Measurements from ENCODE around the gene ARL2BP.
"Not testable (repeated sequence)": the region's sequence is repeated elsewhere in the genome, so short reads cannot be mapped to it uniquely, and the experiment has no call there.

ARL2BP gene

GRCh38 chr16:57244767-57245471, at the start of gene ARL2BP:
Gene ARL2BP, plus strand, starts transcription at chr16:57245259. Its CDS starts 109 bp downstream, at chr16:57245368.
- Mint-ChIP-seq H3K4me1 (peaks cover 33% of the 10 kb centered on the region), H3K4me3 (peak within 1 kb of the TSS; percentile 85), H3K36me3 (peaks cover 10% of the 10 kb centered on the region), H3K27ac (peak within 1 kb of the TSS; percentile 77), H3K27me3 (no peaks in the 10 kb centered on the region), H3K9me3 (no peaks in the 10 kb centered on the region)
- ATAC-seq = peak; percentile 99

DNA sequence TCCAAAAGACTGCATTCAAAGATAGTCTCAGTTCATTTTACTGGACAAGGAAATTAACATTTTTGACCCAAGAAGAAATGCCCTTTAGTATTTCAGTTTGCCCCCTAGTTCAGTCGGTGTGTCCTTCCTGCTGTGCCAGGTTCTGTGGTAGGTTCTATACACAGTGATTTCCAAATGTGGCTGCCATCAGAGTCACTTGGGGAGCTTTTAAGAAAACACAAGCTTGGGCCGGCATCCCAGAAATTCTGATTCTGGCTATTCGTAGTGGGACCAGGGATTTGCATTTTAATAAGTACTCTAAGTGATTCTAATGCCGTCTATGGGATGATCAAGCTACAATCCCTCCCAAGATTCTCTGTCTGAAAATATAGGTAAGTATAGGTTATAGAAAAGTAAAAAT, 48.8 kb upstream of the ARL2BP start:
- no peak for ATAC-seq
- Mint-ChIP-seq H3K9me3 (no peaks in the 10 kb centered on the region), H3K4me1 (peaks cover 31% of the 10 kb centered on the region), H3K36me3 (peaks cover 17% of the 10 kb centered on the region), H3K4me3 (no peak overlapping the region), H3K27ac (no peak overlapping the region), H3K27me3 (no peaks in the 10 kb centered on the region)

DNA sequence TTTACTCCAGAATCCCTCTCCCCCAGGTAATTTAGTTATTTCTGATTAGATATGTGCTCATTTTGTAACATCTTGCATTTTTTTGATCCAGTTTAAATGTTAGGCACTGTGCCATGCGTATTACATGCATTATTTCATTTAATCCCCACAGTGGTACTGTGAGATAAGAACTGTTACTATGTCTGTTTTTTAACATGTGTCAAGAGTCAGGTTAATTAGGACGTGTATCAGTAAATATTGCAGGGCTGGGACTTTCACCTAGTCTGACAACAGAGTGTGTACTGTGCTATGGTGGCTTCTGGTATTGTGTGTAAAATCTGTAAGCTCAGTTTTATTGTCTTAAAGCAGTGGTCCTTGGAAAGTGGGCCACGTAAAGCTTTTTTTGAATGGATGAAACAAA, 48.3 kb upstream of the ARL2BP start:
- Mint-ChIP-seq H3K9me3 (no peaks in the 10 kb centered on the region), H3K27ac (no peak overlapping the region), H3K4me3 (no peak overlapping the region), H3K27me3 (no peaks in the 10 kb centered on the region), H3K36me3 (peaks cover 17% of the 10 kb centered on the region), H3K4me1 (peaks cover 30% of the 10 kb centered on the region)
- no peak for ATAC-seq

DNA sequence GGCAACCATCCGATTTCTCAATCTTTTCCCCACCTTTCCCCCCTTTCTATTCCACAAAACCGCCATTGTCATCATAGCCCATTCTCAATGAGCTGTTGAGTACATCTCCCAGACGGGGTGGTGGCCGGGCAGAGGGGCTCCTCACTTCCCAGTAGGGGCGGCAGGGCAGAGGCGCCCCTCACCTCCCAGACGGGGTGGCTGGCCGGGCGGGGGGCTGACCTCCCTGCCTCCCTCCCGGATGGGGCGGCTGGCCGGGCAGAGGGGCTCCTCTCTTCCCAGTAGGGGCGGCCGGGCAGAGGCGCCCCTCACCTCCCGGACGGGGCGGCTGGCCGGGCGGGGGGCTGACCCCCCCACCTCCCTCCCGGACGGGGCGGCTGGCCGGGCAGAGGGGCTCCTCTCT, 44.7 kb upstream of the ARL2BP start:
- not testable (repeated sequence) for H3K27ac Mint-ChIP-seq, H3K4me3 Mint-ChIP-seq, ATAC-seq, H3K27me3 Mint-ChIP-seq, H3K9me3 Mint-ChIP-seq
- peaks cover 12% of the 10 kb centered on the region for H3K4me1 Mint-ChIP-seq
- H3K36me3 Mint-ChIP-seq = peaks cover 17% of the 10 kb centered on the region

- H3K4me3 Mint-ChIP-seq, H3K27me3 Mint-ChIP-seq, H3K9me3 Mint-ChIP-seq, H3K27ac Mint-ChIP-seq, ATAC-seq: not testable (repeated sequence)
- Mint-ChIP-seq H3K36me3 (peaks cover 20% of the 10 kb centered on the region), H3K4me1 (peaks cover 12% of the 10 kb centered on the region)
Observed at GRCh38 chr16:57200926-57201325, 44.1 kb upstream of the ARL2BP start.

DNA sequence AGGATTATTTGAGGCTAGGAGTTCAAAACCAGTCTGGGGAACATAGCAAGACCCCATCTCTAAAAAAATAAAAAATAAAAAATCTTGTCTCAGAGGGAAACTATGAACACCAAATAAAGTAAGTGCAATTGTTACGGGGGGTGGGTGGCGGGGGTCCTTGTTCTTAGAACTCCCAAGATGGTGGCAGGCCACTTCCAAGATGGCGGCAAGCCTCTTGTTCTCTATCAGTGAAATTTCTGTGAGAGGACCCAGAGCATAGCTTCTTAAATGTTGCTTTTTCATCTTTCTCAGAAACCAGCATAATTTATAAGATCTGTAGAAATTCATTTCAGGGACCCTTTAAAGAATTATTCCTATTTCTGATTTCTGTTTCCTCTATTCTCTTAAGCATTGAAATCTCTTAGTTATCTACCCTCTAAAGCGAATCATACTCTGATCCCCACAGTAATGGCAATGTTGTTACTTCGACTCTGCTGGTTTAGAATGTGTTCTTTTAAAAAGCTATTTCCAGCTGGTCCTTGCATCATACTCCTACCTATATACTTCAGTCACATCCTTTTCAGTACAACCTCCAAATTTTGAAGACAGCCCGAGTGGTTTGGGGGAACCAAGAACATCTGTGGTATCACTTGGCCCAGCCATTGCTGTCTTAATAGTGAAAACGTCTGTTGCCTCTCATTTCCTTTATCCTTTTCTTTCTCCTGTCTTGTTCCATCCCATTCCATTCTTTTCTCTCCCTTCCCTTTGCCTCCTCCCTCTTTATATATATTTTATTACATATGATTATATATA, 42.8 kb upstream of the ARL2BP start:
- no peak overlapping the region for H3K27ac Mint-ChIP-seq

GRCh38 chr16:57203451-57203850, 41.6 kb upstream of the ARL2BP start:
- no peak for ATAC-seq
- H3K4me1 Mint-ChIP-seq = peaks cover 3% of the 10 kb centered on the region
- H3K9me3 Mint-ChIP-seq = no peaks in the 10 kb centered on the region
- peaks cover 30% of the 10 kb centered on the region for H3K36me3 Mint-ChIP-seq
- H3K4me3 Mint-ChIP-seq = no peak overlapping the region
- H3K27ac Mint-ChIP-seq = no peak overlapping the region
- no peaks in the 10 kb centered on the region for H3K27me3 Mint-ChIP-seq

More for the DNA sequence above, 42.8 kb upstream of the ARL2BP start:
- H3K36me3 Mint-ChIP-seq = peaks cover 24% of the 10 kb centered on the region
- peaks cover 5% of the 10 kb centered on the region for H3K4me1 Mint-ChIP-seq
- no peak for ATAC-seq
- no peak overlapping the region for H3K4me3 Mint-ChIP-seq
- H3K9me3 Mint-ChIP-seq = no peaks in the 10 kb centered on the region
- no peaks in the 10 kb centered on the region for H3K27me3 Mint-ChIP-seq

DNA sequence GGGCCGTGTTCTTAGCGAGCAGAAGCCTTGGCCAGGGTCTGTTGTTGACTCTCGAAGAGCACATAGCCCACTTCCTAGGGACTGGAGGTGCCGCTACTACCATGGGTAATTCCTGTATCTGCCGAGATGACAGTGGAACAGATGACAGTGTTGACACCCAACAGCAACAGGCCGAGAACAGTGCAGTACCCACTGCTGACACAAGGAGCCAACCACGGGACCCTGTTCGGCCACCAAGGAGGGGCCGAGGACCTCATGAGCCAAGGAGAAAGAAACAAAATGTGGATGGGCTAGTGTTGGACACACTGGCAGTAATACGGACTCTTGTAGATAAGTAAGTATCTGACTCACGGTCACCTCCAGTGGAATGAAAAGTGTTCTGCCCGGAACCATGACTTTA, 40.4 kb upstream of the ARL2BP start:
- H3K36me3 Mint-ChIP-seq = peaks cover 29% of the 10 kb centered on the region

GRCh38 chr16:57208926-57209325, 36.1 kb upstream of the ARL2BP start:
- no peaks in the 10 kb centered on the region for H3K27me3 Mint-ChIP-seq
- no peaks in the 10 kb centered on the region for H3K9me3 Mint-ChIP-seq
- no peak overlapping the region for H3K27ac Mint-ChIP-seq
- H3K4me3 Mint-ChIP-seq = no peak overlapping the region
- H3K36me3 Mint-ChIP-seq = peaks cover 58% of the 10 kb centered on the region
- no peak for ATAC-seq
- H3K4me1 Mint-ChIP-seq = peaks cover 6% of the 10 kb centered on the region

More for the DNA sequence above, 40.4 kb upstream of the ARL2BP start:
- Mint-ChIP-seq H3K4me1 (no peaks in the 10 kb centered on the region), H3K27me3 (no peaks in the 10 kb centered on the region), H3K4me3 (no peak overlapping the region), H3K27ac (no peak overlapping the region), H3K9me3 (no peaks in the 10 kb centered on the region)
- ATAC-seq = no peak

DNA sequence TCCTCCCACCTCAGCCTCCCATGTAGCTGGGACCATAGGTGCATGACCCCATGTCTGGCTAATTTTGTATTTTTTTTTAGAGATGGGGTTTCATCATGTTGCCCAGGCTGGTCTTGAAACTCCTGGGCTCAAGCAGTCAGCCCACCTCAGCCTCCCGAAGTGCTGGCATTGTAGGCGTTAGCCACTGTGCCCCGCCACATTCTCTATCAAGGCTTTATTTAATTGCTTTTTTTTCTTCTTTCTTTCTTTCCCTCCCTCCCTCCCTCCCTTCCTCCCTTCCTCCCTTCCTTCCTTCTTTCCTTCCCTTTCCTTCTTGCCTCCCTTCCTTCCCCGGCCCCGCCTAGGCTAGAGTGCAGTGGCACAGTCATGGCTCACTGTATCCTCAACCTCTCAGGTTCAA, 35.3 kb upstream of the ARL2BP start:
- no peaks in the 10 kb centered on the region for H3K27me3 Mint-ChIP-seq
- H3K9me3 Mint-ChIP-seq = no peaks in the 10 kb centered on the region
- H3K36me3 Mint-ChIP-seq = peaks cover 62% of the 10 kb centered on the region
- H3K4me3 Mint-ChIP-seq = no peak overlapping the region
- no peak for ATAC-seq
- peaks cover 6% of the 10 kb centered on the region for H3K4me1 Mint-ChIP-seq
- no peak overlapping the region for H3K27ac Mint-ChIP-seq

- H3K9me3 Mint-ChIP-seq = peaks cover 12% of the 10 kb centered on the region
- ATAC-seq = no peak
- peaks cover 6% of the 10 kb centered on the region for H3K4me1 Mint-ChIP-seq
- no peak overlapping the region for H3K27ac Mint-ChIP-seq
- H3K36me3 Mint-ChIP-seq = peaks cover 78% of the 10 kb centered on the region
- no peaks in the 10 kb centered on the region for H3K27me3 Mint-ChIP-seq
- no peak overlapping the region for H3K4me3 Mint-ChIP-seq
Observed at GRCh38 chr16:57213462-57213861, 31.6 kb upstream of the ARL2BP start.

GRCh38 chr16:57216968-57217367, 28.1 kb upstream of the ARL2BP start:
- H3K27me3 Mint-ChIP-seq = no peaks in the 10 kb centered on the region
- peaks cover 89% of the 10 kb centered on the region for H3K36me3 Mint-ChIP-seq
- peaks cover 16% of the 10 kb centered on the region for H3K9me3 Mint-ChIP-seq
- no peaks in the 10 kb centered on the region for H3K4me1 Mint-ChIP-seq
- no peak for ATAC-seq
- no peak overlapping the region for H3K27ac Mint-ChIP-seq
- no peak overlapping the region for H3K4me3 Mint-ChIP-seq

DNA sequence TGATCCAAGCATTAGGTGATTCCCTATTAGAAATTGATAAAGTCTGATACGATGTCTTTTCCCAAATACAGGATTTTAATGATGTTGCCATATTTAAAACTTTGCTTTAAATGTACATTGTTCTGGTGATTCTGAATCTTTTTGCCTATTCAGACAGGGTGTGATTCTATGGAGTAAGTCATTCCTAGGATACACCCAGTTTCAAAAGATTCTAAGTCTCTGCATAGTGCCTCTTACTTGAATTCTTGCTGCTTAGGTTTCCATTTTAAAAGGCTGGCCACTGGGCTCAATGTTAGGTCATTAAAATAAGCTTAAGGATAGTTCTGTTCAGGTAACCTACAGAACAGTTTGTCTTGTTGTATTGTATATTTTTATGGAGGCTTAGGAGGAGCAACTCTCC, 22.0 kb upstream of the ARL2BP start:
- H3K36me3 Mint-ChIP-seq = peaks cover 80% of the 10 kb centered on the region
- H3K27me3 Mint-ChIP-seq = no peaks in the 10 kb centered on the region
- H3K9me3 Mint-ChIP-seq = peaks cover 7% of the 10 kb centered on the region
- no peak overlapping the region for H3K4me3 Mint-ChIP-seq
- H3K27ac Mint-ChIP-seq = no peak overlapping the region
- no peaks in the 10 kb centered on the region for H3K4me1 Mint-ChIP-seq
- no peak for ATAC-seq

- no peak overlapping the region for H3K27ac Mint-ChIP-seq
- no peaks in the 10 kb centered on the region for H3K9me3 Mint-ChIP-seq
- no peak overlapping the region for H3K4me3 Mint-ChIP-seq
- H3K4me1 Mint-ChIP-seq = no peaks in the 10 kb centered on the region
- peaks cover 63% of the 10 kb centered on the region for H3K36me3 Mint-ChIP-seq
- ATAC-seq = no peak
- no peaks in the 10 kb centered on the region for H3K27me3 Mint-ChIP-seq
Observed at GRCh38 chr16:57224651-57225335, 20.3 kb upstream of the ARL2BP start.

- H3K9me3 Mint-ChIP-seq = no peaks in the 10 kb centered on the region
Observed at GRCh38 chr16:57225978-57226377, 19.1 kb upstream of the ARL2BP start.

More at GRCh38 chr16:57225978-57226377, 19.1 kb upstream of the ARL2BP start:
- no peak overlapping the region for H3K27ac Mint-ChIP-seq
- peaks cover 61% of the 10 kb centered on the region for H3K36me3 Mint-ChIP-seq
- no peak overlapping the region for H3K4me3 Mint-ChIP-seq
- no peaks in the 10 kb centered on the region for H3K27me3 Mint-ChIP-seq
- H3K4me1 Mint-ChIP-seq = no peaks in the 10 kb centered on the region
- ATAC-seq = no peak
